OCI-LY7 (cell line): ENCODE measurements around the gene FSCB.

ENCODE experiments used
- EZH2phosphoT487 ChIP-seq: fragments of 200-600 bp; sonication (generic); IDR thresholded peaks from 2 replicates; pipeline ENCODE4 v1.6.1; 2018; ENCODE audit warnings: low read depth, borderline replicate concordance, mild to moderate bottlenecking, mixed run types, antibody characterized with exemption, low read length, moderate library complexity, mixed read lengths
- TF ChIP-seq, protein P1 (sequence below): fragments of 200-600 bp; sonication (generic); conservative IDR thresholded peaks from 2 replicates; pipeline ENCODE4 v1.5.1; 2014; ENCODE audit warnings: mild to moderate bottlenecking, antibody characterized with exemption, low read length, moderate library complexity, mixed read lengths

DNA sequence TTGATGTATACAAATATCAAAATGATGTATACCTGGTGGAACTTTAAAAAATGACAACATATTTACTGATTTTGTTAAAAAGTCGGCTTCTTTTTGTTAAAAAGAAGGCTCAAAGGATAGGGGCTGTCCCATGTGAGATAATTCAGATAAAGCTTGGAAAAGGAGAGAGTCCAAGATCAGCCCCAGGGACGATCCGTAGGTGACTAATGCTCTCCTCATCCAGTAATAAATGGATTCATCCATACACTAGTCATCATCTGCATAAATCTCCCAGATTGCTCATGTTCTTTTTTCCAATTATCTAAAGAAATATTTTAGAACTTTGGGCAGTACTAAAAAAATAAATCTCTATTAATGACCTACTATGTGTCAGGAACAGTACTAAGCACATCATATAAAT lies 23.4 kb upstream of the FSCB start:
- TF ChIP-seq, protein P1, sequence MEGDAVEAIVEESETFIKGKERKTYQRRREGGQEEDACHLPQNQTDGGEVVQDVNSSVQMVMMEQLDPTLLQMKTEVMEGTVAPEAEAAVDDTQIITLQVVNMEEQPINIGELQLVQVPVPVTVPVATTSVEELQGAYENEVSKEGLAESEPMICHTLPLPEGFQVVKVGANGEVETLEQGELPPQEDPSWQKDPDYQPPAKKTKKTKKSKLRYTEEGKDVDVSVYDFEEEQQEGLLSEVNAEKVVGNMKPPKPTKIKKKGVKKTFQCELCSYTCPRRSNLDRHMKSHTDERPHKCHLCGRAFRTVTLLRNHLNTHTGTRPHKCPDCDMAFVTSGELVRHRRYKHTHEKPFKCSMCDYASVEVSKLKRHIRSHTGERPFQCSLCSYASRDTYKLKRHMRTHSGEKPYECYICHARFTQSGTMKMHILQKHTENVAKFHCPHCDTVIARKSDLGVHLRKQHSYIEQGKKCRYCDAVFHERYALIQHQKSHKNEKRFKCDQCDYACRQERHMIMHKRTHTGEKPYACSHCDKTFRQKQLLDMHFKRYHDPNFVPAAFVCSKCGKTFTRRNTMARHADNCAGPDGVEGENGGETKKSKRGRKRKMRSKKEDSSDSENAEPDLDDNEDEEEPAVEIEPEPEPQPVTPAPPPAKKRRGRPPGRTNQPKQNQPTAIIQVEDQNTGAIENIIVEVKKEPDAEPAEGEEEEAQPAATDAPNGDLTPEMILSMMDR, result no peak
- no peak for TF ChIP-seq EZH2phosphoT487
